GM12875 (cell line): ENCODE data around the gene PLD5.
"Not testable (repeated sequence)": the region's sequence is repeated elsewhere in the genome, so short reads cannot be mapped to it uniquely, and the experiment has no call there.

Experiments used
- H3K4me3 ChIP-seq: one replicate; pipeline ENCODE4 v1.5.1; 2011; ENCODE audit warnings: low read depth, low read length, control low read depth
- TF ChIP-seq, protein P1 (sequence below): IDR thresholded peaks from 2 replicates; pipeline ENCODE4 v1.5.1; 2011; ENCODE audit warnings: low read depth, mild to moderate bottlenecking, control low read depth, inconsistent platforms, low read length, moderate library complexity, borderline replicate concordance; ENCODE audit not compliant: insufficient read depth

Gene PLD5

GRCh38 chr1:242212401-242212800 lies 312.1 kb downstream of the PLD5 start:
- TF ChIP-seq, protein P1, sequence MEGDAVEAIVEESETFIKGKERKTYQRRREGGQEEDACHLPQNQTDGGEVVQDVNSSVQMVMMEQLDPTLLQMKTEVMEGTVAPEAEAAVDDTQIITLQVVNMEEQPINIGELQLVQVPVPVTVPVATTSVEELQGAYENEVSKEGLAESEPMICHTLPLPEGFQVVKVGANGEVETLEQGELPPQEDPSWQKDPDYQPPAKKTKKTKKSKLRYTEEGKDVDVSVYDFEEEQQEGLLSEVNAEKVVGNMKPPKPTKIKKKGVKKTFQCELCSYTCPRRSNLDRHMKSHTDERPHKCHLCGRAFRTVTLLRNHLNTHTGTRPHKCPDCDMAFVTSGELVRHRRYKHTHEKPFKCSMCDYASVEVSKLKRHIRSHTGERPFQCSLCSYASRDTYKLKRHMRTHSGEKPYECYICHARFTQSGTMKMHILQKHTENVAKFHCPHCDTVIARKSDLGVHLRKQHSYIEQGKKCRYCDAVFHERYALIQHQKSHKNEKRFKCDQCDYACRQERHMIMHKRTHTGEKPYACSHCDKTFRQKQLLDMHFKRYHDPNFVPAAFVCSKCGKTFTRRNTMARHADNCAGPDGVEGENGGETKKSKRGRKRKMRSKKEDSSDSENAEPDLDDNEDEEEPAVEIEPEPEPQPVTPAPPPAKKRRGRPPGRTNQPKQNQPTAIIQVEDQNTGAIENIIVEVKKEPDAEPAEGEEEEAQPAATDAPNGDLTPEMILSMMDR = no peak
- H3K4me3 ChIP-seq = no peak overlapping the region

- TF ChIP-seq, protein P1 = no peak
- H3K4me3 ChIP-seq = no peak overlapping the region
Observed at GRCh38 chr1:242211254-242212022, 313.1 kb downstream of the PLD5 start.

GRCh38 chr1:242210316-242210715 lies 314.2 kb downstream of the PLD5 start:
- H3K4me3 ChIP-seq = not testable (repeated sequence)

- TF ChIP-seq, protein P1 = no peak
- H3K4me3 ChIP-seq = no peak overlapping the region
Observed at GRCh38 chr1:242209063-242209462, 315.4 kb downstream of the PLD5 start.

- TF ChIP-seq, protein P1 = no peak
- H3K4me3 ChIP-seq = no peak overlapping the region
Observed at GRCh38 chr1:242208021-242208420, 316.5 kb downstream of the PLD5 start.

DNA sequence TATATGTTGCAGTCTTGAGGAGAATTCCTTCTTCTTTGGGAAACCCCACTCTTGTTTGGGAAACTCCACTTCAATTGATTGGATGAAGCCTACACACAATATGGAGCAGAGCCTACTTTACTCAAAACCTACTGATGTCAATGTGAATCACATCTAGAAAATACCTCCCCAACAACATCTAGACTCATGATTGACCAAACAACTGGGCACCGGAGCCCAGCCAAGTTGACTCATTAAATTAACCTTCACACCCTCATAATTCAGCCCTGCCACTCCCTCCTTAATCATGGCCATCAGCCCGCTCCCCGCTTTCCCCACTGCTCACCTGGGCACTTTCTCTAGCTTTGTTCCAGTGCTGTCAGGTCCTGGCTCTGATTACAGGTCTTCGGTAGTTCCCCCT lies 317.5 kb downstream of the PLD5 start:
- no peak overlapping the region for H3K4me3 ChIP-seq
- TF ChIP-seq, protein P1 = no peak

GRCh38 chr1:242205622-242206489 lies 318.6 kb downstream of the PLD5 start:
- H3K4me3 ChIP-seq = no peak overlapping the region
- TF ChIP-seq, protein P1 = no peak
